ENCODE results near the gene CAMK1. TPM values are rescaled to one million over a fixed set of nuclear protein-coding genes. Genes with fewer than 3 reads are reported as not detected.

CAMK1 gene
- total RNA-seq, 1 experiment from 2014 or later: 2.0 TPM

- ChIA-PET CTCF (no interaction called here), POLR2A (ENCODE audit: unreplicated experiment) (no interaction called here)
- Histone ChIP-seq H3K9me2 (ENCODE audit: insufficient read depth) (no peaks in the 10 kb centered on the region), H3F3A (ENCODE audit: insufficient read depth, low read depth) (no peaks in the 10 kb centered on the region), H3K79me2 (ENCODE audit: low read depth) (no peaks in the 10 kb centered on the region), H4K20me1 (ENCODE audit: insufficient read depth) (no peaks in the 10 kb centered on the region), H3K27ac (no peak overlapping the region), H3K36me3 (ENCODE audit: low read depth) (no peaks in the 10 kb centered on the region), H3K9me3 (ENCODE audit: insufficient read depth, low read depth) (no peaks in the 10 kb centered on the region), H3K27me3 (ENCODE audit: insufficient read depth, low read depth) (peaks cover 46% of the 10 kb centered on the region), H3K4me2 (no peak overlapping the region), H3K4me1 (replicated peaks; ENCODE audit: insufficient read depth) (no peaks in the 10 kb centered on the region), H2AFZ (no peak overlapping the region), H3K4me3 (no peak overlapping the region)
- intact Hi-C loops (cut with micrococcal nuclease; ENCODE audit: unreplicated experiment): loop anchor here (10.0 kb wide), 2 partner anchors 227 to 1017 kb away; no protein-coding TSS in a partner anchor
- no peak for DNase-seq
- TF ChIP-seq CTCF (conservative IDR thresholded peaks at IDR 0.05): no peak
- TF ChIP-seq EZH2 (IDR thresholded peaks at IDR 0.05; ENCODE audit: low read depth): no peak
- BruUV-seq (replicated peaks): no TSS peak
These were observed 52.2 kb downstream of the CAMK1 start for GRCh38 chr3:9717563-9717962.

- Histone ChIP-seq H3K4me1 (replicated peaks; ENCODE audit: insufficient read depth) (no peaks in the 10 kb centered on the region), H3F3A (ENCODE audit: insufficient read depth, low read depth) (no peaks in the 10 kb centered on the region), H3K27ac (no peak overlapping the region), H3K4me3 (no peak overlapping the region), H2AFZ (no peak overlapping the region), H3K4me2 (no peak overlapping the region), H3K36me3 (ENCODE audit: low read depth) (no peaks in the 10 kb centered on the region), H3K27me3 (ENCODE audit: insufficient read depth, low read depth) (peaks cover 47% of the 10 kb centered on the region), H4K20me1 (ENCODE audit: insufficient read depth) (no peaks in the 10 kb centered on the region), H3K9me3 (ENCODE audit: insufficient read depth, low read depth) (no peaks in the 10 kb centered on the region), H3K79me2 (ENCODE audit: low read depth) (no peaks in the 10 kb centered on the region), H3K9me2 (ENCODE audit: insufficient read depth) (no peaks in the 10 kb centered on the region)
- POLR2A ChIA-PET (ENCODE audit: unreplicated experiment): no interaction called here
- TF ChIP-seq EZH2 (IDR thresholded peaks at IDR 0.05; ENCODE audit: low read depth) (no peak), CTCF (conservative IDR thresholded peaks at IDR 0.05) (no peak)
- DNase-seq: no peak
- no TSS peak for BruUV-seq (replicated peaks)
- CTCF ChIA-PET: interaction anchor here (0.6 kb wide), 1 partner anchor 987 kb away, joined by 3 read pairs; no protein-coding TSS in a partner anchor
- intact Hi-C loops (cut with micrococcal nuclease; ENCODE audit: unreplicated experiment): loop anchor here (10.0 kb wide), 2 partner anchors 228 to 1018 kb away; no protein-coding TSS in a partner anchor
These were observed 52.8 kb downstream of the CAMK1 start for GRCh38 chr3:9716801-9717555.

- Histone ChIP-seq H3K4me3 (no peak overlapping the region), H3K36me3 (ENCODE audit: low read depth) (no peaks in the 10 kb centered on the region), H3K79me2 (ENCODE audit: low read depth) (no peaks in the 10 kb centered on the region), H3K27ac (no peak overlapping the region), H3K27me3 (ENCODE audit: insufficient read depth, low read depth) (peaks cover 47% of the 10 kb centered on the region), H3K4me1 (replicated peaks; ENCODE audit: insufficient read depth) (no peaks in the 10 kb centered on the region), H3K4me2 (no peak overlapping the region), H3F3A (ENCODE audit: insufficient read depth, low read depth) (no peaks in the 10 kb centered on the region), H3K9me2 (ENCODE audit: insufficient read depth) (no peaks in the 10 kb centered on the region), H2AFZ (no peak overlapping the region), H3K9me3 (ENCODE audit: insufficient read depth, low read depth) (no peaks in the 10 kb centered on the region), H4K20me1 (ENCODE audit: insufficient read depth) (no peaks in the 10 kb centered on the region)
- peak; percentile 68 to 77 for DNase-seq
- no TSS peak for BruUV-seq (replicated peaks)
- CTCF ChIA-PET: interaction anchor here (0.5 to 1.0 kb wide), 4 partner anchors 11 to 127 kb away, joined by 3 to 4 read pairs (median 4); no protein-coding TSS in a partner anchor
- TF ChIP-seq CTCF (conservative IDR thresholded peaks at IDR 0.05): peak; percentile 92
- TF ChIP-seq EZH2 (IDR thresholded peaks at IDR 0.05; ENCODE audit: low read depth): no peak
- POLR2A ChIA-PET (ENCODE audit: unreplicated experiment): no interaction called here
- intact Hi-C loops (cut with micrococcal nuclease; ENCODE audit: unreplicated experiment): loop anchor here (10.0 kb wide), 2 partner anchors 229 to 1019 kb away; no protein-coding TSS in a partner anchor
These were observed 53.8 kb downstream of the CAMK1 start for GRCh38 chr3:9715764-9716437.

Measured in PC-9 (cell line).